ENCODE results near the gene TRIP10. TPM values are rescaled to one million over a fixed set of nuclear protein-coding genes. Genes with fewer than 3 reads are reported as not detected.

The TRIP10 gene
- total and polyA plus RNA-seq, 2 of the 8 experiments (the other 6 are each of a cell fraction or from before 2014, with no cell fraction given) = 27.8 to 69.5 TPM

DNA sequence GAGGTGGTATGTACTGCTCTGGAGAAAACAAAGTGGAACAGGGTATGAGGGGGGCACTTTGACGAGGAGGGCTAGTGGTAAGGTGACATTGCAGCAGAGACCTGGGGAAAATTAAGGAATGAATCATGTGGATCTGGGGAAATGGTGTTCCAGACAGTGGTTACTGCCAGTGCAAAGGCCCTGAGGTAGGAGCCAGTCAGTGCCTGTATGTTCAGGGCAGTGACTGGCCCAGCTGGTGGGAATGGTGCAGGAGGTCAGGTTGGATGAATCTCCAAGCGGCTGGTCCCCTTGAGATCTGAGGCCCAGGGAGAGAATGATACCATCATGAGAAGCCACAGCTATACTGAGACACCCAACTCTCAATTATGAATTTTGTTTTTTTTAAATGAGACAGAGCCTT is 38.0 kb downstream of the TRIP10 start (continued):
- TF ChIP-seq, protein P1, sequence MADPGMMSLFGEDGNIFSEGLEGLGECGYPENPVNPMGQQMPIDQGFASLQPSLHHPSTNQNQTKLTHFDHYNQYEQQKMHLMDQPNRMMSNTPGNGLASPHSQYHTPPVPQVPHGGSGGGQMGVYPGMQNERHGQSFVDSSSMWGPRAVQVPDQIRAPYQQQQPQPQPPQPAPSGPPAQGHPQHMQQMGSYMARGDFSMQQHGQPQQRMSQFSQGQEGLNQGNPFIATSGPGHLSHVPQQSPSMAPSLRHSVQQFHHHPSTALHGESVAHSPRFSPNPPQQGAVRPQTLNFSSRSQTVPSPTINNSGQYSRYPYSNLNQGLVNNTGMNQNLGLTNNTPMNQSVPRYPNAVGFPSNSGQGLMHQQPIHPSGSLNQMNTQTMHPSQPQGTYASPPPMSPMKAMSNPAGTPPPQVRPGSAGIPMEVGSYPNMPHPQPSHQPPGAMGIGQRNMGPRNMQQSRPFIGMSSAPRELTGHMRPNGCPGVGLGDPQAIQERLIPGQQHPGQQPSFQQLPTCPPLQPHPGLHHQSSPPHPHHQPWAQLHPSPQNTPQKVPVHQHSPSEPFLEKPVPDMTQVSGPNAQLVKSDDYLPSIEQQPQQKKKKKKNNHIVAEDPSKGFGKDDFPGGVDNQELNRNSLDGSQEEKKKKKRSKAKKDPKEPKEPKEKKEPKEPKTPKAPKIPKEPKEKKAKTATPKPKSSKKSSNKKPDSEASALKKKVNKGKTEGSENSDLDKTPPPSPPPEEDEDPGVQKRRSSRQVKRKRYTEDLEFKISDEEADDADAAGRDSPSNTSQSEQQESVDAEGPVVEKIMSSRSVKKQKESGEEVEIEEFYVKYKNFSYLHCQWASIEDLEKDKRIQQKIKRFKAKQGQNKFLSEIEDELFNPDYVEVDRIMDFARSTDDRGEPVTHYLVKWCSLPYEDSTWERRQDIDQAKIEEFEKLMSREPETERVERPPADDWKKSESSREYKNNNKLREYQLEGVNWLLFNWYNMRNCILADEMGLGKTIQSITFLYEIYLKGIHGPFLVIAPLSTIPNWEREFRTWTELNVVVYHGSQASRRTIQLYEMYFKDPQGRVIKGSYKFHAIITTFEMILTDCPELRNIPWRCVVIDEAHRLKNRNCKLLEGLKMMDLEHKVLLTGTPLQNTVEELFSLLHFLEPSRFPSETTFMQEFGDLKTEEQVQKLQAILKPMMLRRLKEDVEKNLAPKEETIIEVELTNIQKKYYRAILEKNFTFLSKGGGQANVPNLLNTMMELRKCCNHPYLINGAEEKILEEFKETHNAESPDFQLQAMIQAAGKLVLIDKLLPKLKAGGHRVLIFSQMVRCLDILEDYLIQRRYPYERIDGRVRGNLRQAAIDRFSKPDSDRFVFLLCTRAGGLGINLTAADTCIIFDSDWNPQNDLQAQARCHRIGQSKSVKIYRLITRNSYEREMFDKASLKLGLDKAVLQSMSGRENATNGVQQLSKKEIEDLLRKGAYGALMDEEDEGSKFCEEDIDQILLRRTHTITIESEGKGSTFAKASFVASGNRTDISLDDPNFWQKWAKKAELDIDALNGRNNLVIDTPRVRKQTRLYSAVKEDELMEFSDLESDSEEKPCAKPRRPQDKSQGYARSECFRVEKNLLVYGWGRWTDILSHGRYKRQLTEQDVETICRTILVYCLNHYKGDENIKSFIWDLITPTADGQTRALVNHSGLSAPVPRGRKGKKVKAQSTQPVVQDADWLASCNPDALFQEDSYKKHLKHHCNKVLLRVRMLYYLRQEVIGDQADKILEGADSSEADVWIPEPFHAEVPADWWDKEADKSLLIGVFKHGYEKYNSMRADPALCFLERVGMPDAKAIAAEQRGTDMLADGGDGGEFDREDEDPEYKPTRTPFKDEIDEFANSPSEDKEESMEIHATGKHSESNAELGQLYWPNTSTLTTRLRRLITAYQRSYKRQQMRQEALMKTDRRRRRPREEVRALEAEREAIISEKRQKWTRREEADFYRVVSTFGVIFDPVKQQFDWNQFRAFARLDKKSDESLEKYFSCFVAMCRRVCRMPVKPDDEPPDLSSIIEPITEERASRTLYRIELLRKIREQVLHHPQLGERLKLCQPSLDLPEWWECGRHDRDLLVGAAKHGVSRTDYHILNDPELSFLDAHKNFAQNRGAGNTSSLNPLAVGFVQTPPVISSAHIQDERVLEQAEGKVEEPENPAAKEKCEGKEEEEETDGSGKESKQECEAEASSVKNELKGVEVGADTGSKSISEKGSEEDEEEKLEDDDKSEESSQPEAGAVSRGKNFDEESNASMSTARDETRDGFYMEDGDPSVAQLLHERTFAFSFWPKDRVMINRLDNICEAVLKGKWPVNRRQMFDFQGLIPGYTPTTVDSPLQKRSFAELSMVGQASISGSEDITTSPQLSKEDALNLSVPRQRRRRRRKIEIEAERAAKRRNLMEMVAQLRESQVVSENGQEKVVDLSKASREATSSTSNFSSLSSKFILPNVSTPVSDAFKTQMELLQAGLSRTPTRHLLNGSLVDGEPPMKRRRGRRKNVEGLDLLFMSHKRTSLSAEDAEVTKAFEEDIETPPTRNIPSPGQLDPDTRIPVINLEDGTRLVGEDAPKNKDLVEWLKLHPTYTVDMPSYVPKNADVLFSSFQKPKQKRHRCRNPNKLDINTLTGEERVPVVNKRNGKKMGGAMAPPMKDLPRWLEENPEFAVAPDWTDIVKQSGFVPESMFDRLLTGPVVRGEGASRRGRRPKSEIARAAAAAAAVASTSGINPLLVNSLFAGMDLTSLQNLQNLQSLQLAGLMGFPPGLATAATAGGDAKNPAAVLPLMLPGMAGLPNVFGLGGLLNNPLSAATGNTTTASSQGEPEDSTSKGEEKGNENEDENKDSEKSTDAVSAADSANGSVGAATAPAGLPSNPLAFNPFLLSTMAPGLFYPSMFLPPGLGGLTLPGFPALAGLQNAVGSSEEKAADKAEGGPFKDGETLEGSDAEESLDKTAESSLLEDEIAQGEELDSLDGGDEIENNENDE (IDR thresholded peaks at IDR 0.05; ENCODE audit: insufficient replicate concordance, low read length) = no peak
- no peak for TF ChIP-seq SIN3A (conservative IDR thresholded peaks at IDR 0.05 in 1 of 2, IDR thresholded peaks at IDR 0.05 in 1 of 2; ENCODE audit: low read depth in 1 of 2, low read length in 2 of 2)
